HG03460 (cell line): ENCODE results near the gene PDE6C.
"Not testable (repeated sequence)": the region's sequence is repeated elsewhere in the genome, so short reads cannot be mapped to it uniquely, and the experiment has no call there.

Source experiments
- ATAC-seq: cut with Tn5 transposase; IDR thresholded peaks from one replicate; pipeline ENCODE4 v1.9.1; 2021; ENCODE audit not compliant: unreplicated experiment

The PDE6C gene

DNA sequence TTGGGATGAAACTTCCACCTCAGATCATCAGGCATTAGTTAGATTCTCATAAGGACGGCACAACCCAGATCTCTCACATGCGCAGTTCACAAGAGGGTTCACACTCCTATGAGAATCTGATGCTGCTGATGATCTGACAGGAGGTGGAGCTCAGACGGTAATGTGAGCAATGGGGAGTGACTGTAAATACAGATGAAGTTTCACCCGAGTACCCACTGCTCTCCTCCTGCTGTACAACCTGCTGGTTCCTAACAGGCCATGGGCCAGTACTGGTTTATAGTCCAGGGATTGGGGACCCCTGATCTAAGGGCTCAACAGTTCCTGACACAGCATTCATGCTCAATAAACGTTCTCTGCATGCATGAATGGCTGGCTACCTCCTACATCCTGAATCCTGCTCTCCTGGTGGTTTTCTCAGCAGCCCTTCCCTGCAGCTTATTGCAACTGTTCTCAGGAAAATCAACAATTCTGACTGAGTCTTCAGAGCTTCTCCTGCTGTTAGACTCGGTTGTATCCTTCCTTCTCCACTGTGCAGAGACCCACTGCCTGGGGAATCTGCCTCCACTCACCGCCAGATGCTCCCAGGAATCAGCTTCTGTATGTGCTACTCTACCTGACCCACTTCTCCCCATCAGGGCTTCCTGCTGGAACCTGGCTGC lies 17.4 kb downstream of the PDE6C start:
- ATAC-seq, result no peak

DNA sequence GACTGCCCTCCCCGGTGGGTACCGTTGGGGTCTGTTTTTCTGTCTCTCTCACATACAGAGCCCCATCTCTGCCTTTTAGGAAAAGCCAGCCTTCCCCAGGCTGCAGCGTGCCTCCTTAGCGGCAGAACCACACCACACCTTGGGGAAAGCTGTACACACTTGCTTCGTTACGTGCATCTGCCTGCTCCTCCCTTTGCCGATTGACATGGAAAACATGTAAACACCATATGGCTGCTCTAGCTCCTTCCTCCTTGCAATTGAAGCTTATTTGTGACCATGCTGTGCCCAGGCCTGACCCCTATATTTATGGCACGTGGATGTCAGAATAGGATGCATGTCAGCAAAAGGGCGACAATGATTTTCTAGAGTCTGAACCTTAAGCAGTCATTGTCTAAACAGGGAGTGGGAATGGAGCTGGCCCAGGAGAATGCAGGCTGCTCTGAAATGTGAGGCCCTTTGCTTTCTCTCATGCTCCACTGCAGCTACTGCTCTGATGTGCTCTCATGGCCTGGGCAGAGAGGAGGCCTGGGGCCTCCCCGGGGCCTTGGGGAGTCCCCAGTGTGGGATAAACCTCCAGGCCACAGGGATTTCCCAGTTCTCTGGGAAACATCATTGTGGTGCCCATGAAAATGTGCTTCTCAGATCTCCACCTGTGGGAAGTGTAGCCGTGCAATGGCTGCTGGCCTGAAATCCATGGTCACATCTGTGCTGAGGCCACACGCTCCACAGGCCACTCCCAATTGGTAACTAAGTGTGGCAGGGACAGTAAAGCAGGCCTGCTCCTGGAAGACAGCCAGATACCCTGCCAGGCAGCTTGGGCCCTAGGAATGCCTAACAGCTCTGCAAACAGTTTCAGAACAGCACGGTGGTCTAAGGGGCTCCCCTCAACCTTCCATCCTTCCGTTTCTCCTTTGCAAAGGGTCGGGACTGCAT lies 18.6 kb downstream of the PDE6C start:
- no peak for ATAC-seq

DNA sequence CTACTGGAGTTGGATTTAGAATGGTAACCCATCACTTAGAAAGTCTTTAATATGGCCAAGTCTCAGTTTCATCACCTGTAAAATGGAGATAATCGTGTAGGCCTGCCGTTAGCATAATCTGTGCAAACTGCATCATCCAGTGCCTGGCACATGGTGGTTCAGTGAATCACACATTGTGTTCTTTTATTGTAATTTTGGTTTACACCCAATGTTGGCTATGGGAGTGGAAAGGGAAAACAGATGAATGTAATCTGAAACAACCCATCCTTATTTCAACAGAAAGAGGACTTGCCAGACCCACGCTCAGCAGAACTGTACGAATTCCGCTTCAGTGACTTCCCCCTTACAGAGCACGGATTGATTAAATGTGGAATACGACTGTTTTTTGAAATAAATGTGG lies 27.5 kb downstream of the PDE6C start:
- no peak for ATAC-seq

- no peak for ATAC-seq
Measured at GRCh38 chr10:93652857-93653256, 40.5 kb downstream of the PDE6C start.

- no peak for ATAC-seq
Measured at GRCh38 chr10:93654201-93654600, 41.9 kb downstream of the PDE6C start.

DNA sequence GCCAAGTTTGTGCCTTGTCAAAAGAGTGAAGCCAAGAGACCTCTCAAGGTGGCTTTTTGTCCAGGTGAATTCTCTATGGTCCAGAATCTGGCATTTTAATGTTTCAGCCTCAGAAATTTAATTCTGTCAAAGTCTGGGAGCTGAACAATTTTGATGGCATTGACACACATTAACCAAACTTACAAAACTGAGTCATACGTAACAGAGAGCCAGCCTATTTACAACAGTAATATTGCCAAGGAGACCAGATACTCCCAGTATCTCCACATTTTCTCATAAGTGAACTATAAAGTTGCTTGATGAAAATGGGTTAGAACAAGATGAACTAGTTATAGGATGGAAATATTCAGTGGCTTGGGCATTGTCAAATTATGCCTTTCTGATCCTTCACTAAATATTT lies 43.8 kb downstream of the PDE6C start:
- ATAC-seq, result no peak

DNA sequence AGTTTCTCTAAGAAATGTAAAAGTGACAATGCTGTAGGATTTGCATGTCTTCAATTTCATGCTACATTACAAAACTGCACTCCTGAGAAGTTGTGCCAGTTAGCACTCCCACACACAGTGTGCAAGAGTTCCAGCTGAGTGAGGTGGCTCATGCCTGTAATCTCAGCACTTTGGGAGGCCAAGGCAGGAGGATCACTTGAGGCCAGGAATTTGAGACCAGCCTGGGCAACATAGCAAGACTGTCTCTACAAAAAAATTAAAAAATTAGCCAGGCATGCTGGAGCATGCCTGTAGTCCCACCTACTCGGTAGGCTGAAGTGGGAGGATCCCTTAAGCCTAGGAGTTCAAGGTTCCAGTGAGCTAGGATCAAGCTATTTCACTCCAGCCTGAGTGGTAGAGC lies 45.4 kb downstream of the PDE6C start:
- ATAC-seq, result no peak

- no peak for ATAC-seq
Measured at GRCh38 chr10:93666030-93666429, 53.7 kb downstream of the PDE6C start.

DNA sequence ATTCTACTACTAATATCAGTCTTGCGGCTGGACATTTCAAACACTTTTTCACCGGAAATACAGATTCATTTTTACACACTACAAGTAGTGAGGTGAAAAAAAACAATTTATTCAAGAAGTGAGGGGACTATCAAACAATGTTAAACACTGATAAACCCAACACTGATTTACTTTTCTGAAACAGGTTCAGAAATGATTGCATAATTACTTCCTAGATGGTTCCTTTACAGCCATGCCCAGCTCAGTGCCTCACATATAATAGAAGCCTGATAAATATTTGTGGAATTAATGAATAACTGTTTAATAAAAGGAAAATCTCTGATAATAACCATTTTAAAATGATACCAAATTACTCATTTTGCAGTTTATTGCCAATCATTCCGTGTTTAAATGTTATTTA lies 55.5 kb downstream of the PDE6C start:
- no peak for ATAC-seq

GRCh38 chr10:93670372-93670771 lies 58.0 kb downstream of the PDE6C start:
- no peak for ATAC-seq

DNA sequence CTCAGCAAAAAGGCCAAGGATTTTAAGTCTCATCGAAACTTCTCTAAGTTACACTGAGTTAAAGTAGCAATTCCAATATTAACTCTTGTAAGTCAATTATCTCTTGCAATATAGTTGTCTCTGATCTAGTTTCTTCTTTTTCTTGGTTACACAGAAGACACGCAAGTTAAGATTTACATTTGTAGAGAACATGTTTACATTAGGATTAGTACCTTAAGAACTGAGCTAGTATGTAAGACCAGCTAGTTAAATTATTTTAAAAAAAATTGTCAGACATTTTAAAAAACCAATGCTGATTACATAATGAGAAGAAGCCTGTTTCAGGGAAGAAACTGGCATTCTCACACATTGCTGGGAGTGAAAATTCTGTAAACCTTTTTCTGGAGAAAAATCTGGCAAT lies 58.7 kb downstream of the PDE6C start:
- no peak for ATAC-seq

DNA sequence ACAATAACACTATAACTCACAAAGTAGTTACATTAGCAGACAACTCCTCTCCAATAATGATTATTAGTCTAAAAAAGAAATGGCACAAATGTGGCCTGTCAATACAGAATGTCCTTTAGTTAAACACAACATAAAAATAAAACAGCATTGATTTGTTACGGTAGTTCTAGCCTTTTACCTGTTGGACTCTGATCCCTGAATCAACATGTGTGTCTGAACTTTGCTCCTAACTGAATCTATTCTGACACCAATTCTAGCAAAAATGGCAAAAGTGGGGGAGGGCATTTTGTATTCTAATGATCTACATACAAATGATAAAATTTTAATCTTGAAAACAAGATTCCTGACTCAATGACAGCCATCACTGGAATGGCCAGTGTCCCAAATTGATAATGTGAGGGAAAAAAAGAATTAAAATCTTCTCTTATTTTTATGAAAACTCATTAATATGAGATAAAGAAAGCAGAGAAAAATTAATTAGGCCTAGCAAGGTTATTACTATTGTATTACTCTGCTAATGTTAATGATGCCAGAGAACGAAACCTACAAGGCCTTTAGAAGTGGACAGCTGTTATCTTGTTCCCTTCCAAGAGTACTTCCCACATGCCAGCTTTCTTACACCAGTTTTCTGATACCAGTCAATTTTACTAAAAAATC lies 59.8 kb downstream of the PDE6C start:
- ATAC-seq, result no peak

- no peak for ATAC-seq
Measured at GRCh38 chr10:93672890-93673289, 60.6 kb downstream of the PDE6C start.

DNA sequence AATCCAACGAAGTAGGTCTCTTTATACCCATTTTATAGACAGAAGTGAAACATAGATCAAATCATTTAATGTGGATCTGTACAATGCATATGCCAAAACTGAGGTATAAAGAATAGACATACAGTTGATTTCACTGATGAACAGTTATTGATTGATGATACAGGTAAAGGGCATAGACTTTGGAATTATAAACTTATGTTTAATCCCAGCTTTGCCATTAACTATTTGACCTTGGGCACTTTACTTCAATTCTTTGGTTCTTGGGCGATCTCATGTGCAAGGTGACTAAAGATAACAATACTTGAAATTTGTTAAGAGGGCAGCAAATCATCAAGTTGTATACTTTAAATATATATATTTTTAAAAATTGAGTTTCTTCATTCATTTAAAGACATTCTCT lies 61.5 kb downstream of the PDE6C start:
- no peak for ATAC-seq

GRCh38 chr10:93678386-93678785 lies 66.0 kb downstream of the PDE6C start:
- ATAC-seq, result no peak

GRCh38 chr10:93678805-93679587 lies 66.7 kb downstream of the PDE6C start:
- no peak for ATAC-seq

- no peak for ATAC-seq
Measured at GRCh38 chr10:93680412-93681047, 68.2 kb downstream of the PDE6C start.

DNA sequence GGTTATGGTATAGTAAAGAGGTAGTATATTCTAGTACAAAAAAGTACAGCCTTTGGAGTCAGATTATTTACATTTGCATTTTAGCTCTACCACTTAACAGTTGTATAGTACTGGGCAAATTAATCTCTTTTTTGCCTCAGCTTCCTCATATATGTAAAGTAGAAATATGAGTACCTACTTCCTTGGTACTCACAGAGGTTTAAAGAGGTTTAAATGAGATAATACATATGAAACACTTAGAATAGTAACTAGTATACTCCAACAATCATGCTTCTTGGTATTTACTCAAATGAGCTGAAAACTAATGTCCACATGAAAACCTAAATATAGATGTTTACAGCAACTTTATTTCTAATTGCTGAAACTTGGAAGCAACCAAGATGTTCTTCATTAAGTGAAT lies 75.4 kb downstream of the PDE6C start:
- no peak for ATAC-seq

- ATAC-seq, result no peak
Measured at GRCh38 chr10:93695740-93696139, 83.4 kb downstream of the PDE6C start.

- ATAC-seq, result not testable (repeated sequence)
Measured at GRCh38 chr10:93696582-93696981, 84.2 kb downstream of the PDE6C start.

DNA sequence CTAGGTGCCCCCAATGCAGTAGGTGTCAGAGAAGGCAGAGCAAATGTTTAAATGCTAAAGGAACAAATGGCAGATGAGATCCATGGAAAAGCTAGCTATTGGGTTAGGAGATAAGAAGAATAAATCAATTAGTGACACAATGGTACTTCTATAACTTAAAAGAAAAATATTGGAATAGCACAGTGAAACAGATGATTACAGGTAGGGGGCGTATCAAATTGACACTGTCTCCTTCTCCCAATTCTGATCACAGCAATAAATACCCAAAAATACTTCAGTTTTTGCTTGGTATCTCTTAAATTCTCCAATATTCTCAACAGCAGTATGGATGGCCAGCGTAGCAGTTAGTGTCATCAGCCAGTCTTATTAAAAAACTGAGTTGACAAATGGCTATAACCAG lies 84.9 kb downstream of the PDE6C start:
- no peak for ATAC-seq
